GM10266 (cell line): Measurements from ENCODE around the gene SWT1.
"Not testable (repeated sequence)": the region's sequence is repeated elsewhere in the genome, so short reads cannot be mapped to it uniquely, and the experiment has no call there.

ENCODE experiments used
- DNase-seq: peaks from one replicate; pipeline ENCODE4 v3.0.0; 2012; ENCODE audit errors: extremely low spot score
- CTCF ChIP-seq: IDR thresholded peaks from 2 replicates; pipeline ENCODE4 v1.5.1; 2012; ENCODE audit warnings: mild to moderate bottlenecking, low read depth; ENCODE audit not compliant: control insufficient read depth, insufficient read depth; ENCODE audit errors: missing control alignments

Gene SWT1

GRCh38 chr1:185250063-185250462 lies 93.1 kb downstream of the SWT1 start:
- no peak for DNase-seq
- TF ChIP-seq CTCF = no peak

- not testable (repeated sequence) for DNase-seq
Measured at GRCh38 chr1:185251928-185252327, 95.0 kb downstream of the SWT1 start.

- DNase-seq = not testable (repeated sequence)
Measured at GRCh38 chr1:185252404-185252803, 95.4 kb downstream of the SWT1 start.

- DNase-seq = not testable (repeated sequence)
Measured at GRCh38 chr1:185255595-185255994, 98.6 kb downstream of the SWT1 start.

- not testable (repeated sequence) for DNase-seq
Measured at GRCh38 chr1:185257116-185257949, 100.4 kb downstream of the SWT1 start.

GRCh38 chr1:185257950-185258208 lies 100.9 kb downstream of the SWT1 start:
- no peak for TF ChIP-seq CTCF
- no peak for DNase-seq

- TF ChIP-seq CTCF = no peak
- no peak for DNase-seq
Measured at GRCh38 chr1:185258676-185259075, 101.7 kb downstream of the SWT1 start.

GRCh38 chr1:185260611-185261010 lies 103.6 kb downstream of the SWT1 start:
- DNase-seq = no peak
- no peak for TF ChIP-seq CTCF

- no peak for TF ChIP-seq CTCF
- DNase-seq = no peak
Measured at GRCh38 chr1:185262151-185262550, 105.2 kb downstream of the SWT1 start.
